ENCODE data around the gene NIPAL3. TPM values are rescaled to one million over a fixed set of nuclear protein-coding genes. Genes with fewer than 3 reads are reported as not detected.

The NIPAL3 gene
- total RNA-seq, 1 experiment from 2014 or later = 16.6 TPM

DNA sequence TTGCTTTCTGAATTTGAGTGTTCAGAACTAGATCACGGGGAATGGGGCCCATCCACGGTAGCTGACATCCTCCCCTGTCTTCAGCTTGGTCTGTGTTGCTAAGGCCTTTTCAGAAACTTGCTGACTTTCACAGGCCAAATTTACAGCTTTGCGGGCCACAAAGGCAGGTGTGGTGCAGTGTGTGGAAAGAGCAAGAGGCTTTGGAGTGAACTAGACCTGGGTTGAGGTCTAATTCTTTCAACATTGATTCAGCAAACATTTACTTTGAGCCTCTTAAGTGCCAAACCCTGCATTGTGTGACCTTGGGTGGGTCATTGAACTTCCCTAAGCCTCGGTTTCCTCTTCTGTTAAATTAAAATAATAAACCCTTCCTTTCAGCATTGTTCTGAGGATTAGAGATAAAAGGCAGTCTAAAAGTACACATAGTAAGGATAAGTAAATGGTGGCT, 26.3 kb upstream of the NIPAL3 start:
- DNase-seq (ENCODE audit: low read depth, low spot score) = no peak
- H3K27me3 ChIP-seq (ENCODE audit: insufficient read depth, low read length) = no peaks in the 10 kb centered on the region
- no peak overlapping the region for H3K4me3 ChIP-seq (replicated peaks in 1 of 2; ENCODE audit: low read depth in 1 of 2, low read length in 2 of 2)
- no peak overlapping the region for H2AFZ ChIP-seq (ENCODE audit: low read depth, low read length, poor library complexity, severe bottlenecking)
- H4K20me1 ChIP-seq (ENCODE audit: insufficient read depth) = no peaks in the 10 kb centered on the region
- H3K9me3 ChIP-seq (ENCODE audit: control insufficient read depth in 1 of 2, insufficient read depth in 1 of 2, low read depth in 1 of 2, low read length in 2 of 2) = no peaks in the 10 kb centered on the region
- CTCF ChIA-PET = interaction anchor here (1.5 kb wide), 1 partner anchor 187 kb away, joined by 5 read pairs; no protein-coding TSS in a partner anchor
- no peaks in the 10 kb centered on the region for H3K9me2 ChIP-seq (ENCODE audit: insufficient read depth)
- no peak for TF ChIP-seq POLR2A (IDR thresholded peaks at IDR 0.05; ENCODE audit: borderline replicate concordance, extremely low read depth, insufficient read depth, insufficient read length)
- TF ChIP-seq SIN3A (IDR thresholded peaks at IDR 0.05; ENCODE audit: low read depth) = no peak
- TF ChIP-seq CBX3 (IDR thresholded peaks at IDR 0.05; ENCODE audit: low read depth) = no peak
- no peak for TF ChIP-seq EZH2phosphoT487 (IDR thresholded peaks at IDR 0.05; ENCODE audit: borderline replicate concordance)
- TF ChIP-seq YY1 (IDR thresholded peaks at IDR 0.05; ENCODE audit: extremely low read depth, insufficient replicate concordance, low read depth, low read length) = no peak
- TF ChIP-seq SP1 (IDR thresholded peaks at IDR 0.05; ENCODE audit: low read depth) = no peak
- no peak for TF ChIP-seq FOSL1 (IDR thresholded peaks at IDR 0.05; ENCODE audit: low read depth)
- TF ChIP-seq EZH2 (IDR thresholded peaks at IDR 0.05) = no peak
- TF ChIP-seq SRF (IDR thresholded peaks at IDR 0.05; ENCODE audit: low read depth) = no peak
- TF ChIP-seq TCF7L2 (IDR thresholded peaks at IDR 0.05; ENCODE audit: borderline replicate concordance, extremely low read depth, insufficient read depth, insufficient read length) = no peak
- no peak for TF ChIP-seq POLR2AphosphoS5 (IDR thresholded peaks at IDR 0.05; ENCODE audit: low read depth, low read length)
- TF ChIP-seq, protein P1, sequence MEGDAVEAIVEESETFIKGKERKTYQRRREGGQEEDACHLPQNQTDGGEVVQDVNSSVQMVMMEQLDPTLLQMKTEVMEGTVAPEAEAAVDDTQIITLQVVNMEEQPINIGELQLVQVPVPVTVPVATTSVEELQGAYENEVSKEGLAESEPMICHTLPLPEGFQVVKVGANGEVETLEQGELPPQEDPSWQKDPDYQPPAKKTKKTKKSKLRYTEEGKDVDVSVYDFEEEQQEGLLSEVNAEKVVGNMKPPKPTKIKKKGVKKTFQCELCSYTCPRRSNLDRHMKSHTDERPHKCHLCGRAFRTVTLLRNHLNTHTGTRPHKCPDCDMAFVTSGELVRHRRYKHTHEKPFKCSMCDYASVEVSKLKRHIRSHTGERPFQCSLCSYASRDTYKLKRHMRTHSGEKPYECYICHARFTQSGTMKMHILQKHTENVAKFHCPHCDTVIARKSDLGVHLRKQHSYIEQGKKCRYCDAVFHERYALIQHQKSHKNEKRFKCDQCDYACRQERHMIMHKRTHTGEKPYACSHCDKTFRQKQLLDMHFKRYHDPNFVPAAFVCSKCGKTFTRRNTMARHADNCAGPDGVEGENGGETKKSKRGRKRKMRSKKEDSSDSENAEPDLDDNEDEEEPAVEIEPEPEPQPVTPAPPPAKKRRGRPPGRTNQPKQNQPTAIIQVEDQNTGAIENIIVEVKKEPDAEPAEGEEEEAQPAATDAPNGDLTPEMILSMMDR (IDR thresholded peaks at IDR 0.05 in 2 of 3, conservative IDR thresholded peaks at IDR 0.05 in 1 of 3; ENCODE audit: borderline replicate concordance in 1 of 3, insufficient read depth in 1 of 3, low read depth in 2 of 3, low read length in 2 of 3) = no peak
- TF ChIP-seq ZFX (IDR thresholded peaks at IDR 0.05) = no peak
- no peak for TF ChIP-seq JUND (IDR thresholded peaks at IDR 0.05)
- TF ChIP-seq, protein P2, sequence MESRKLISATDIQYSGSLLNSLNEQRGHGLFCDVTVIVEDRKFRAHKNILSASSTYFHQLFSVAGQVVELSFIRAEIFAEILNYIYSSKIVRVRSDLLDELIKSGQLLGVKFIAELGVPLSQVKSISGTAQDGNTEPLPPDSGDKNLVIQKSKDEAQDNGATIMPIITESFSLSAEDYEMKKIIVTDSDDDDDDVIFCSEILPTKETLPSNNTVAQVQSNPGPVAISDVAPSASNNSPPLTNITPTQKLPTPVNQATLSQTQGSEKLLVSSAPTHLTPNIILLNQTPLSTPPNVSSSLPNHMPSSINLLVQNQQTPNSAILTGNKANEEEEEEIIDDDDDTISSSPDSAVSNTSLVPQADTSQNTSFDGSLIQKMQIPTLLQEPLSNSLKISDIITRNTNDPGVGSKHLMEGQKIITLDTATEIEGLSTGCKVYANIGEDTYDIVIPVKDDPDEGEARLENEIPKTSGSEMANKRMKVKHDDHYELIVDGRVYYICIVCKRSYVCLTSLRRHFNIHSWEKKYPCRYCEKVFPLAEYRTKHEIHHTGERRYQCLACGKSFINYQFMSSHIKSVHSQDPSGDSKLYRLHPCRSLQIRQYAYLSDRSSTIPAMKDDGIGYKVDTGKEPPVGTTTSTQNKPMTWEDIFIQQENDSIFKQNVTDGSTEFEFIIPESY (IDR thresholded peaks at IDR 0.05; ENCODE audit: extremely low read depth, insufficient replicate concordance, low read length) = no peak
- no peak overlapping the region for H3K27ac ChIP-seq (ENCODE audit: low read depth, low read length)
- H3K4me1 ChIP-seq (ENCODE audit: control insufficient read depth in 1 of 2, insufficient read depth in 2 of 2, low read length in 2 of 2) = peaks cover 8 to 36% of the 10 kb centered on the region in 2 experiments
- RAD21 ChIA-PET (ENCODE audit: low non-redundant PET in 1 of 2, low total read pairs in 2 of 2, uncharacterized antibody in 2 of 2, unreplicated experiment in 2 of 2) = interaction anchor here in 1 of 2 experiments (0.7 kb wide), 1 partner anchor 239 kb away, joined by 3 read pairs; no protein-coding TSS in a partner anchor
- ATAC-seq = no peak
- intact Hi-C loops (cut with micrococcal nuclease) = no loop called here
- POLR2A ChIA-PET = no interaction called here
- H3K4me2 ChIP-seq (ENCODE audit: low read length) = no peak overlapping the region
- no TSS peak for BruUV-seq (replicated peaks)
- H3K9ac ChIP-seq (ENCODE audit: low read length) = no peak overlapping the region
- no peaks in the 10 kb centered on the region for H3K36me3 ChIP-seq (ENCODE audit: control insufficient read depth in 1 of 2, insufficient read depth in 2 of 2, low read length in 2 of 2)
- no peaks in the 10 kb centered on the region for H3K79me2 ChIP-seq (ENCODE audit: insufficient read depth, low read length)

Measured in HCT116 (cell line).